Measurements from ENCODE around the gene OLFM1.

- TF ChIP-seq CTCF (IDR thresholded peaks at IDR 0.05) (no peak), POLR2A (IDR thresholded peaks at IDR 0.05; ENCODE audit: low read depth) (no peak), EP300 (IDR thresholded peaks at IDR 0.05) (no peak)
Measured at GRCh38 chr9:135110416-135110815, 22.9 kb downstream of the OLFM1 start.

All from esophagus muscularis mucosa (tissue), 4 donors.